Sciatic nerve (tissue), 2 donors: ENCODE results near the gene CCDC38. TPM values are rescaled to one million over a fixed set of nuclear protein-coding genes. Genes with fewer than 3 reads are reported as not detected.
A peak's percentile ranks its signal among the peaks of the same experiment; 100 is the strongest.

ENCODE experiments used
- ATAC-seq: fragments of 200-7000 bp; cut with Tn5 transposase; one replicate; pipeline ENCODE4 v1.9.1; 2020; ENCODE audit warnings: mild to moderate bottlenecking, moderate library complexity
- DNase-seq: peaks from one replicate; pipeline ENCODE4 v3.0.0-alpha.2; 2020; ENCODE audit warnings: low spot score
- intact Hi-C: fragments of 100-400 bp; cut with DNase I; formaldehyde crosslinking; loops from one replicate; pipeline ENCODE4 v1.14.2; 2022
- total RNA-seq: library from RNA; stranded (reverse); fragmentation: NEBNext Ultra II Directional; extraction: Animal tissue kit (Norgen Biotek cat#: 25700); gene quantifications from one replicate; pipeline ENCODE4 v1.2.1, GENCODE V29; 2021
- donor health status: DM: no; HTN: no; CAD: no.
- donor health status: DM: no; HTN: no; CAD: no.

Gene CCDC38
- total RNA-seq, 1 donor from 2014 or later = 0.40 TPM

GRCh38 chr12:95966287-95966870 is 24.0 kb upstream of the CCDC38 start:
- intact Hi-C loops = no loop called here
- ATAC-seq = no peak
- no peak for DNase-seq

GRCh38 chr12:95963096-95963495 is 20.7 kb upstream of the CCDC38 start:
- no peak for ATAC-seq
- intact Hi-C loops = no loop called here
- DNase-seq = no peak

- no peak for ATAC-seq
- intact Hi-C loops = no loop called here
- no peak for DNase-seq
These were observed 19.8 kb upstream of the CCDC38 start for GRCh38 chr12:95962222-95962621.

- intact Hi-C loops = no loop called here
- DNase-seq = no peak
- no peak for ATAC-seq
These were observed 17.8 kb upstream of the CCDC38 start for GRCh38 chr12:95960241-95960640.

- DNase-seq (no peak), ATAC-seq (no peak)
- intact Hi-C loops = no loop called here
These were observed 16.7 kb upstream of the CCDC38 start for GRCh38 chr12:95959107-95959506.

- no peak for ATAC-seq
- intact Hi-C loops = no loop called here
- DNase-seq = no peak
These were observed 14.2 kb upstream of the CCDC38 start for GRCh38 chr12:95956557-95957145.

GRCh38 chr12:95955549-95956159 is 13.2 kb upstream of the CCDC38 start:
- no peak for ATAC-seq
- intact Hi-C loops = no loop called here

GRCh38 chr12:95953000-95953399 is 10.6 kb upstream of the CCDC38 start:
- ATAC-seq (no peak), DNase-seq (no peak)
- intact Hi-C loops = no loop called here

More at GRCh38 chr12:95955549-95956159, 13.2 kb upstream of the CCDC38 start:
- DNase-seq = no peak

- ATAC-seq = no peak
- intact Hi-C loops = no loop called here
- DNase-seq = no peak
These were observed 9.1 kb upstream of the CCDC38 start for GRCh38 chr12:95951515-95951914.

GRCh38 chr12:95949477-95950206 is 7.2 kb upstream of the CCDC38 start:
- DNase-seq = no peak

GRCh38 chr12:95944108-95944704 is 1.8 kb upstream of the CCDC38 start:
- intact Hi-C loops = no loop called here
- ATAC-seq (no peak), DNase-seq (no peak)

More at GRCh38 chr12:95949477-95950206, 7.2 kb upstream of the CCDC38 start:
- ATAC-seq = no peak
- intact Hi-C loops = no loop called here

- intact Hi-C loops = no loop called here
- DNase-seq = peak; percentile 67
- ATAC-seq = peak; percentile 66
These were observed 972 bp upstream of the CCDC38 start, which contains the start of gene AMDHD1 for GRCh38 chr12:95943330-95943842. Gene AMDHD1 (plus strand): TSS chr12:95943331. CDS start chr12:95943399, 68 bp downstream.

- DNase-seq (no peak), ATAC-seq (no peak)
- intact Hi-C loops = no loop called here
These were observed 302 bp downstream of the CCDC38 start for GRCh38 chr12:95942101-95942523.

- ATAC-seq = no peak
- no peak for DNase-seq
- intact Hi-C loops = no loop called here
These were observed 1.9 kb downstream of the CCDC38 start for GRCh38 chr12:95940514-95940913.

GRCh38 chr12:95922231-95922630 is 20.2 kb downstream of the CCDC38 start:
- intact Hi-C loops = no loop called here
- DNase-seq (no peak), ATAC-seq (no peak)

- DNase-seq = no peak
- ATAC-seq = no peak
- intact Hi-C loops = no loop called here
These were observed 23.3 kb downstream of the CCDC38 start for GRCh38 chr12:95919110-95919509.

GRCh38 chr12:95918194-95918993 is 24.0 kb downstream of the CCDC38 start:
- DNase-seq = no peak
- intact Hi-C loops = no loop called here
- ATAC-seq = peak; percentile 69

- DNase-seq (no peak), ATAC-seq (no peak)
- intact Hi-C loops = no loop called here
These were observed 32.5 kb downstream of the CCDC38 start for GRCh38 chr12:95909871-95910270.
